Measurements from ENCODE around the gene NQO2.

DNA sequence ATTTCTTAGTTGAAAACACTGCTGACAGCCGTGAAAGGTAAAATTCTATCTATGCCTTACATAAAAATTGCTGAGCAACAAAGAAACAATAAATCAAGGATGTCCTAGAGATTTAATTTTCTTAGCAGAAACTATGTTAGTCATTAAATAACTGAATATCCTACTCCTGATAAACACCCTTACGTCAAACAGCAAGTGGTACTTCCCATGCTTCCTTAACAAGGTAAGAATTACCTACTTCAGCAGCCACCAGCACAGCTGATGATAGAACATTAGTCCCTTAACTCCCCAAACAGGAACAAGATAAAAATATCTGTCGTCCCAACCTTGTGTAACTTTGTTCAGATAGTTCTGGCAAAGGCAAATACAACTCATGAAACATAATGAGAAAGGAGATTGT is 37.1 kb upstream of the NQO2 start:
- no peak for TF ChIP-seq BHLHE40 (IDR thresholded peaks at IDR 0.05; ENCODE audit: borderline replicate concordance)
- TF ChIP-seq, protein P1, sequence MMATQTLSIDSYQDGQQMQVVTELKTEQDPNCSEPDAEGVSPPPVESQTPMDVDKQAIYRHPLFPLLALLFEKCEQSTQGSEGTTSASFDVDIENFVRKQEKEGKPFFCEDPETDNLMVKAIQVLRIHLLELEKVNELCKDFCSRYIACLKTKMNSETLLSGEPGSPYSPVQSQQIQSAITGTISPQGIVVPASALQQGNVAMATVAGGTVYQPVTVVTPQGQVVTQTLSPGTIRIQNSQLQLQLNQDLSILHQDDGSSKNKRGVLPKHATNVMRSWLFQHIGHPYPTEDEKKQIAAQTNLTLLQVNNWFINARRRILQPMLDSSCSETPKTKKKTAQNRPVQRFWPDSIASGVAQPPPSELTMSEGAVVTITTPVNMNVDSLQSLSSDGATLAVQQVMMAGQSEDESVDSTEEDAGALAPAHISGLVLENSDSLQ (IDR thresholded peaks at IDR 0.05) = no peak
- no peak for TF ChIP-seq ELF4 (IDR thresholded peaks at IDR 0.05)
- no peak for TF ChIP-seq FOXA1 (IDR thresholded peaks at IDR 0.05)
- TF ChIP-seq ZNF384 (IDR thresholded peaks at IDR 0.05) = no peak
- no peak for TF ChIP-seq L3MBTL2 (conservative IDR thresholded peaks at IDR 0.05)
- no peak for TF ChIP-seq FOXK2 (IDR thresholded peaks at IDR 0.05)
